Chondrocyte (in vitro differentiated cells): ENCODE data around the gene WDR27. TPM values are rescaled to one million over a fixed set of nuclear protein-coding genes. Genes with fewer than 3 reads are reported as not detected.

ENCODE experiments used
- DNase-seq: peaks from one replicate; pipeline ENCODE4 v3.0.0; 2021; ENCODE audit warnings: mixed read lengths, low spot score
- H3K27ac Mint-ChIP-seq: one replicate; pipeline ENCODE4 v1.8.0; 2021; ENCODE audit warnings: mild to moderate bottlenecking, moderate library complexity, mixed read lengths; ENCODE audit not compliant: unreplicated experiment
- H3K27me3 Mint-ChIP-seq: 2 replicates; pipeline ENCODE4 v1.8.0; 2021; ENCODE audit warnings: low read depth, mixed read lengths
- H3K36me3 Mint-ChIP-seq: 2 replicates; pipeline ENCODE4 v1.8.0; 2021; ENCODE audit warnings: low read depth, mixed read lengths
- H3K4me1 Mint-ChIP-seq: 2 replicates; pipeline ENCODE4 v1.8.0; 2021; ENCODE audit warnings: low read depth, mild to moderate bottlenecking, mixed read lengths
- H3K4me3 Mint-ChIP-seq: one replicate; pipeline ENCODE4 v1.8.0; 2021; ENCODE audit warnings: mild to moderate bottlenecking, moderate library complexity, mixed read lengths; ENCODE audit not compliant: unreplicated experiment
- H3K9me3 Mint-ChIP-seq: 2 replicates; pipeline ENCODE4 v1.8.0; 2021; ENCODE audit warnings: low read depth, mixed read lengths
- CTCF ChIP-seq: fragments of 200-600 bp; sonication (generic); IDR thresholded peaks from 2 replicates; pipeline ENCODE4 v1.5.0; 2021; ENCODE audit warnings: antibody characterized with exemption, mild to moderate bottlenecking, moderate library complexity
- total RNA-seq: library from RNA; stranded (reverse); gene quantifications from 3 replicates; pipeline ENCODE4 v1.2.1, GENCODE V29; 2021

WDR27 gene
- total RNA-seq, 1 donor from 2014 or later = 24.9 TPM

GRCh38 chr6:169627736-169628607 lies 73.9 kb downstream of the WDR27 start:
- H3K27me3 Mint-ChIP-seq = no peaks in the 10 kb centered on the region
- H3K27ac Mint-ChIP-seq = no peak overlapping the region
- TF ChIP-seq CTCF = no peak
- DNase-seq = no peak
- H3K36me3 Mint-ChIP-seq = peaks cover 17% of the 10 kb centered on the region
- H3K4me3 Mint-ChIP-seq = no peak overlapping the region
- no peaks in the 10 kb centered on the region for H3K4me1 Mint-ChIP-seq
- no peaks in the 10 kb centered on the region for H3K9me3 Mint-ChIP-seq

- no peaks in the 10 kb centered on the region for H3K9me3 Mint-ChIP-seq
- no peak for DNase-seq
- no peaks in the 10 kb centered on the region for H3K4me1 Mint-ChIP-seq
- no peak for TF ChIP-seq CTCF
- no peak overlapping the region for H3K27ac Mint-ChIP-seq
- H3K4me3 Mint-ChIP-seq = no peak overlapping the region
- no peaks in the 10 kb centered on the region for H3K27me3 Mint-ChIP-seq
- peaks cover 16% of the 10 kb centered on the region for H3K36me3 Mint-ChIP-seq
Observed at GRCh38 chr6:169626649-169627048, 75.2 kb downstream of the WDR27 start.

- DNase-seq = no peak
- no peak overlapping the region for H3K27ac Mint-ChIP-seq
- H3K36me3 Mint-ChIP-seq = peaks cover 16% of the 10 kb centered on the region
- no peaks in the 10 kb centered on the region for H3K27me3 Mint-ChIP-seq
- no peak for TF ChIP-seq CTCF
- H3K4me1 Mint-ChIP-seq = no peaks in the 10 kb centered on the region
- H3K9me3 Mint-ChIP-seq = no peaks in the 10 kb centered on the region
- H3K4me3 Mint-ChIP-seq = no peak overlapping the region
Observed at GRCh38 chr6:169626169-169626568, 75.7 kb downstream of the WDR27 start.

GRCh38 chr6:169625376-169625775 lies 76.5 kb downstream of the WDR27 start:
- Mint-ChIP-seq H3K4me1 (peaks cover 5% of the 10 kb centered on the region), H3K36me3 (peaks cover 16% of the 10 kb centered on the region)
- no peak for TF ChIP-seq CTCF

GRCh38 chr6:169624785-169625184 lies 77.0 kb downstream of the WDR27 start:
- DNase-seq = no peak
- TF ChIP-seq CTCF = no peak
- no peaks in the 10 kb centered on the region for H3K27me3 Mint-ChIP-seq
- H3K27ac Mint-ChIP-seq = no peak overlapping the region
- H3K4me1 Mint-ChIP-seq = peaks cover 11% of the 10 kb centered on the region
- peaks cover 16% of the 10 kb centered on the region for H3K36me3 Mint-ChIP-seq
- no peaks in the 10 kb centered on the region for H3K9me3 Mint-ChIP-seq
- H3K4me3 Mint-ChIP-seq = no peak overlapping the region

More at GRCh38 chr6:169625376-169625775, 76.5 kb downstream of the WDR27 start:
- Mint-ChIP-seq H3K27ac (no peak overlapping the region), H3K9me3 (no peaks in the 10 kb centered on the region), H3K27me3 (no peaks in the 10 kb centered on the region), H3K4me3 (no peak overlapping the region)
- no peak for DNase-seq
